ENCODE measurements around the gene KCNMA1.
A peak's percentile ranks its signal among the peaks of the same experiment; 100 is the strongest.
"Not testable (repeated sequence)": the region's sequence is repeated elsewhere in the genome, so short reads cannot be mapped to it uniquely, and the experiment has no call there.

KCNMA1 gene

GRCh38 chr10:77417806-77418640, 219.6 kb downstream of the KCNMA1 start:
- no peak for DNase-seq (ENCODE audit: low read depth)
- no peak overlapping the region for H3K4me3 ChIP-seq (ENCODE audit: low read depth, low read length)
- no peak for TF ChIP-seq CTCF (IDR thresholded peaks at IDR 0.05; ENCODE audit: insufficient read depth, low read depth, low read length, missing control alignments)

GRCh38 chr10:77417359-77417758, 220.2 kb downstream of the KCNMA1 start:
- TF ChIP-seq CTCF (IDR thresholded peaks at IDR 0.05; ENCODE audit: insufficient read depth, low read depth, low read length, missing control alignments), result no peak
- no peak for DNase-seq (ENCODE audit: low read depth)
- no peak overlapping the region for H3K4me3 ChIP-seq (ENCODE audit: low read depth, low read length)

- H3K4me3 ChIP-seq (ENCODE audit: low read depth, low read length), result no peak overlapping the region
- TF ChIP-seq CTCF (IDR thresholded peaks at IDR 0.05; ENCODE audit: insufficient read depth, low read depth, low read length, missing control alignments), result no peak
- peak; percentile 35 for DNase-seq (ENCODE audit: low read depth)
Measured at GRCh38 chr10:77416311-77417135, 221.1 kb downstream of the KCNMA1 start.

- no peak overlapping the region for H3K4me3 ChIP-seq (ENCODE audit: low read depth, low read length)
- no peak for TF ChIP-seq CTCF (IDR thresholded peaks at IDR 0.05; ENCODE audit: insufficient read depth, low read depth, low read length, missing control alignments)
- DNase-seq (ENCODE audit: low read depth), result no peak
Measured at GRCh38 chr10:77415313-77415960, 222.2 kb downstream of the KCNMA1 start.

- no peak for TF ChIP-seq CTCF (IDR thresholded peaks at IDR 0.05; ENCODE audit: insufficient read depth, low read depth, low read length, missing control alignments)
- DNase-seq (ENCODE audit: low read depth), result no peak
- no peak overlapping the region for H3K4me3 ChIP-seq (ENCODE audit: low read depth, low read length)
Measured at GRCh38 chr10:77413231-77413630, 224.4 kb downstream of the KCNMA1 start.

- not testable (repeated sequence) for H3K4me3 ChIP-seq (ENCODE audit: low read depth, low read length)
- peak; percentile 49 for DNase-seq (ENCODE audit: low read depth)
Measured at GRCh38 chr10:77412573-77413133, 225.0 kb downstream of the KCNMA1 start.

GRCh38 chr10:77411805-77412204, 225.8 kb downstream of the KCNMA1 start:
- TF ChIP-seq CTCF (IDR thresholded peaks at IDR 0.05; ENCODE audit: insufficient read depth, low read depth, low read length, missing control alignments), result no peak
- H3K4me3 ChIP-seq (ENCODE audit: low read depth, low read length), result no peak overlapping the region
- DNase-seq (ENCODE audit: low read depth), result no peak

Data from GM12865 (cell line).